ENCODE data around the gene SV2C. TPM values are rescaled to one million over a fixed set of nuclear protein-coding genes. Genes with fewer than 3 reads are reported as not detected.

Gene SV2C
- total RNA-seq, 1 experiment from 2014 or later, result not detected

GRCh38 chr5:76192837-76193236, 109.7 kb downstream of the SV2C start:
- no peak for DNase-seq (ENCODE audit: low read depth, low spot score)

DNA sequence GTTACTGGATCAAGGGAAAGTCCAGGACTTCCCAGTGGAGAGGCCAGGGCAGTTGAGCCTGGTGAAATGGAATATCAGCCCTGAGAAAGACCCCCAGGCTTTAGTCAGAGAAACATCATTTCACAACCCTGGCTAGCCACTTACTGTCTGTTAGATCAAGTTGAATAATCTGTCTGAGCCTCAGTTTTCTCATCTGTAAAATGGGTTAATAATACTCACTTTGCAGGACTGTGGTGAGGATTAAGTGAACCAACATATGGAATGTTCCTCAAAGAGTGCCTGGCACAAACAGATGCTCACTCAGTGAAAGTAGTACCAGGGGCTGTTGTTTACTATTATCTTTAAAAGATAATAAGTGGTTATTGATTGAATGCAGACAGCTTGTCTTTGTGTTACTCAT, 110.5 kb downstream of the SV2C start:
- no peak overlapping the region for H3K27ac ChIP-seq (ENCODE audit: low read depth, low read length)
- no peak overlapping the region for H3K4me3 ChIP-seq (replicated peaks in 1 of 2; ENCODE audit: low read depth in 1 of 2, low read length in 2 of 2)
- POLR2A ChIA-PET, result no interaction called here
- DNase-seq (ENCODE audit: low read depth, low spot score) (no peak), ATAC-seq (no peak)
- no peaks in the 10 kb centered on the region for H3K36me3 ChIP-seq (ENCODE audit: control insufficient read depth in 1 of 2, insufficient read depth in 2 of 2, low read length in 2 of 2)
- no peaks in the 10 kb centered on the region for H3K4me1 ChIP-seq (ENCODE audit: control insufficient read depth in 1 of 2, insufficient read depth in 2 of 2, low read length in 2 of 2)
- no peaks in the 10 kb centered on the region for H3K9me2 ChIP-seq (ENCODE audit: insufficient read depth)
- H2AFZ ChIP-seq (ENCODE audit: low read depth, low read length, poor library complexity, severe bottlenecking), result no peak overlapping the region
- H3K9ac ChIP-seq (ENCODE audit: low read length), result no peak overlapping the region
- no peaks in the 10 kb centered on the region for H4K20me1 ChIP-seq (ENCODE audit: insufficient read depth)
- H3K27me3 ChIP-seq (ENCODE audit: insufficient read depth, low read length), result peaks cover 44% of the 10 kb centered on the region
- no peaks in the 10 kb centered on the region for H3K79me2 ChIP-seq (ENCODE audit: insufficient read depth, low read length)
- no peak for TF ChIP-seq JUND (IDR thresholded peaks at IDR 0.05)
- TF ChIP-seq EZH2phosphoT487 (IDR thresholded peaks at IDR 0.05; ENCODE audit: borderline replicate concordance), result no peak
- TF ChIP-seq RAD21 (IDR thresholded peaks at IDR 0.05; ENCODE audit: low read depth), result no peak
- no peak for TF ChIP-seq CEBPB (IDR thresholded peaks at IDR 0.05; ENCODE audit: low read depth)
- no peak for TF ChIP-seq TCF7L2 (IDR thresholded peaks at IDR 0.05; ENCODE audit: borderline replicate concordance, extremely low read depth, insufficient read depth, insufficient read length)
- no peak for TF ChIP-seq ZNF274 (IDR thresholded peaks at IDR 0.05; ENCODE audit: low read depth, low read length)
- no peak for TF ChIP-seq EZH2 (IDR thresholded peaks at IDR 0.05)
- no peak for TF ChIP-seq FOSL1 (IDR thresholded peaks at IDR 0.05; ENCODE audit: low read depth)
- no peak for TF ChIP-seq ELF1 (IDR thresholded peaks at IDR 0.05; ENCODE audit: borderline replicate concordance, low read depth)
- TF ChIP-seq POLR2AphosphoS5 (IDR thresholded peaks at IDR 0.05; ENCODE audit: low read depth, low read length), result no peak
- no peak overlapping the region for H3K4me2 ChIP-seq (ENCODE audit: low read length)
- no peaks in the 10 kb centered on the region for H3K9me3 ChIP-seq (ENCODE audit: control insufficient read depth in 1 of 2, insufficient read depth in 1 of 2, low read depth in 1 of 2, low read length in 2 of 2)
- intact Hi-C loops (cut with micrococcal nuclease), result no loop called here
- no TSS peak for BruUV-seq (replicated peaks)
- RAD21 ChIA-PET (ENCODE audit: low non-redundant PET in 1 of 2, low total read pairs in 2 of 2, uncharacterized antibody in 2 of 2, unreplicated experiment in 2 of 2), result no interaction called here
- CTCF ChIA-PET, result interaction anchor here (3.2 kb wide), 1 partner anchor 19 kb away, joined by 11 read pairs; no protein-coding TSS in a partner anchor

More at GRCh38 chr5:76192837-76193236, 109.7 kb downstream of the SV2C start:
- H3K27ac ChIP-seq (ENCODE audit: low read depth, low read length), result no peak overlapping the region
- H3K27me3 ChIP-seq (ENCODE audit: insufficient read depth, low read length), result peaks cover 44% of the 10 kb centered on the region
- no peak overlapping the region for H2AFZ ChIP-seq (ENCODE audit: low read depth, low read length, poor library complexity, severe bottlenecking)
- RAD21 ChIA-PET (ENCODE audit: low non-redundant PET in 1 of 2, low total read pairs in 2 of 2, uncharacterized antibody in 2 of 2, unreplicated experiment in 2 of 2), result no interaction called here
- CTCF ChIA-PET, result interaction anchor here (3.2 kb wide), 1 partner anchor 18 kb away, joined by 11 read pairs; no protein-coding TSS in a partner anchor
- H3K36me3 ChIP-seq (ENCODE audit: control insufficient read depth in 1 of 2, insufficient read depth in 2 of 2, low read length in 2 of 2), result no peaks in the 10 kb centered on the region
- H3K9ac ChIP-seq (ENCODE audit: low read length), result no peak overlapping the region
- H3K79me2 ChIP-seq (ENCODE audit: insufficient read depth, low read length), result no peaks in the 10 kb centered on the region
- H4K20me1 ChIP-seq (ENCODE audit: insufficient read depth), result no peaks in the 10 kb centered on the region
- POLR2A ChIA-PET, result no interaction called here
- H3K9me2 ChIP-seq (ENCODE audit: insufficient read depth), result no peaks in the 10 kb centered on the region
- no TSS peak for BruUV-seq (replicated peaks)
- no peak for ATAC-seq
- no peak overlapping the region for H3K4me2 ChIP-seq (ENCODE audit: low read length)
- no peaks in the 10 kb centered on the region for H3K9me3 ChIP-seq (ENCODE audit: control insufficient read depth in 1 of 2, insufficient read depth in 1 of 2, low read depth in 1 of 2, low read length in 2 of 2)
- TF ChIP-seq YY1 (IDR thresholded peaks at IDR 0.05; ENCODE audit: extremely low read depth, insufficient replicate concordance, low read depth, low read length) (no peak), JUND (IDR thresholded peaks at IDR 0.05) (no peak), FOSL1 (IDR thresholded peaks at IDR 0.05; ENCODE audit: low read depth) (no peak), SIN3A (IDR thresholded peaks at IDR 0.05; ENCODE audit: low read depth) (no peak), ELF1 (IDR thresholded peaks at IDR 0.05; ENCODE audit: borderline replicate concordance, low read depth) (no peak)
- intact Hi-C loops (cut with micrococcal nuclease), result no loop called here
- no peaks in the 10 kb centered on the region for H3K4me1 ChIP-seq (ENCODE audit: control insufficient read depth in 1 of 2, insufficient read depth in 2 of 2, low read length in 2 of 2)
- H3K4me3 ChIP-seq (replicated peaks in 1 of 2; ENCODE audit: low read depth in 1 of 2, low read length in 2 of 2), result no peak overlapping the region

All from HCT116 (cell line).